Measurements from ENCODE around the gene METTL16.
"Not testable (repeated sequence)": the region's sequence is repeated elsewhere in the genome, so short reads cannot be mapped to it uniquely, and the experiment has no call there.

METTL16 gene

DNA sequence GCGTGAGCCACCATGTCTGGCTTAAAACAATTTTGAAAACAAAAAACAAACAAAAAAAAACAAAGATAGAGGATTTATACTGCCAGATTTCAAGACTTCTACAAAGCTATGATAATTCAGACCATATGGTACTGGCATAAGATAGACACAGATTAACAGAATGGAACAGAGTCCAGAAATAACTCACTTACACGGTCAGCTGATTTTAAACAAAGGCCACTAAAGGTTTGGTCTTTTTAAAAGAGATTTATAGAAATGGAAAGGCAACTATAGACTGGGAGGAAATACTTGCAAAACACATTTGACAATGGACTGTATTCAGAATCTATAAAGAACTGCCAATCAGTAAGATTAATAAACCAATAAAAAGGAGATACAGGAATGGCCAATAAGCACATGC is 62.2 kb downstream of the METTL16 start:
- no peak for ATAC-seq

GRCh38 chr17:2447479-2447878 is 64.2 kb downstream of the METTL16 start:
- ATAC-seq: not testable (repeated sequence)

- ATAC-seq: no peak
These were observed 66.0 kb downstream of the METTL16 start for GRCh38 chr17:2445638-2446037.

DNA sequence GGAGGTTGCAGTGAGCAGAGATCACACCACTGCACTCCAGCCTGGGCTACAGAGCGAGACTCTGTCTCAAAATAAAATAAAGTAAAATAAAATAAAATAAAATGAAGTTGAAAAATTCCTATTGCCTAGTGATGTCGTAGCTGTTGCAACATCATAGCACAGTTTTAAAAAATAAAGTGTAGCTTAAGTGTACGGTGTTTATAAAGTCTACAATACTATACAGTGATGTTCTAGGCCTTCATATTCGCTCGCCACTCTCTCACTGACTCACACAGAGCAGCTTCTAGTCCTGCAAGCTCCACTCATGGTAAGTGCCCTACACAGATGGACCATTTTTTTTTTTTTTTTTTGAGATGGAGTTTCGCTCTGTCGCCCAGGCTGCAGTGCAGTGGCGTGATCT is 67.3 kb downstream of the METTL16 start:
- no peak for ATAC-seq

GRCh38 chr17:2442166-2442565 is 69.5 kb downstream of the METTL16 start:
- no peak for ATAC-seq

DNA sequence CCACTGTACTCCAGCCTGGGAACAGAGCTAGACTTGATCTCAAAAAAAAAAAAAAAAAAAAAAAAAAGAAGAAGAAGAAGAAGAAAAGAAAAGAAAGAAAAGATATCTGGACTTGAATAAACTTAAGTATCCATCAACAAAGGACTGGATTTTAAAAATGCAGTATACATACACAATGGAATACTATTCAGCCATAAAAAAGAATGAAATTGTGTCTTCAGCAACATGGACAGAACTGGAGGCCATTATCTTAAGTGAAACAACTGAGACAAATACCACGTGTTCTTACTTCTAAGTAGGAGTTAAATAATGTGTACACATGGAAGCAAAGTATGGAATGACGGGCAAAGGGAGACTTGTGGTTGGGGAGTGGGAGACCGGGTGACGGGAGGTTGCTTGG is 70.8 kb downstream of the METTL16 start:
- no peak for ATAC-seq

- ATAC-seq: not testable (repeated sequence)
These were observed 71.7 kb downstream of the METTL16 start for GRCh38 chr17:2439997-2440396.

GRCh38 chr17:2438823-2439222 is 72.9 kb downstream of the METTL16 start:
- ATAC-seq: no peak

DNA sequence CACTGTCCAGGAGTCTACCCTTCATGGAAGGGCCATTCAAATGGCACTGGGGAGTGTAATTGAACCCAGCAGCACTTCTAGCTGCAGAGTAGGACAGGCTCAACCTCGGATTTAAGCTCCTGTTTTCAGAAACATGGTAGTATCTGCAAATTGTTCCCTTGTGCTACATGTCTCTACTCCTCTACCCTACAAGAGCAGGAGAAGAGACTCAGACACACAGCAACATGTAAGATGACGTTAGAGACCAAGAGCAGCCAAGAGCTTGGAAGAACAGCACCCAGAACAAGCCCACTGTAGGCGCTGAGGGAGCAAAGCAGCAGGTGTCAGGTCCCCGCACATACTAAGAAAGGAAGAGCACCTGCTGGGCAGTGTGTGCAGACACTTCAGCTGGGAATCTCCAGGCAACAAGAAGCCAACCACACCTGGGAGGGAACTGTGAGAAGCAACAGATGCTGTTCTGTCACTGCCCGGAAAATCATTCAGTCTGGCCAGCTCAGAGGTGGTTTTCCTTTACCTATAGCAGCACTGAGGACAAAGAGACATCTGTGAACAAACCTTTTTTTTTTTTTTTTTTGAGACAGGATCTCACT is 75.3 kb downstream of the METTL16 start:
- no peak for ATAC-seq

- no peak for ATAC-seq
These were observed 75.8 kb downstream of the METTL16 start for GRCh38 chr17:2435862-2436261.

DNA sequence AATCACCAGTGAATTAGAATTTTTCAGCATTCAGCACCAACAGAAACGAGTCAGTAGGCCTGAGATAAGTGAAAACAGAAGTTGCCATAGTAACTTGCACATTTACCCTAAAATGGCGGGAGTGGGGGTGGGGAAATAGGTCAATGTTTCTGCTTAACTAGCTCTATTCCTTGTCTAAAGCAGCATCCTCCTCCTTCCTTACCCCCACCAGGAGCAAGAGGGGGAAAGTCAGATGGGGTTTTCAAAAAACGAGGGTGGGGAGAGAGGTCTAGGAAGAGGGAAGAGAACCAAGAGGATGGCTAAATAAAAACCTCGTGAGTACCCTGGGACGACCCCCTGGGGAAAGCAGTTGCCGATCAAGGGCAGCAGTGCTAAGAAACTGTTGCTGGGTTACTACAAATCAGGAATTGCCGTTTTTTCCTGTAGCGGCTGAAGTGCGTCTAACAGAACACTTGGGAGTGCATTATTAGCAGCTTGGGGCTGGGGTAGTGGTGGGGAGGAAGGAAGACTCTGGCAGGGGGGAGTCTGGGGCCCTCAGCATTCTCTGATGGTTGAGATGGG is 76.4 kb downstream of the METTL16 start:
- no peak for ATAC-seq

- no peak for ATAC-seq
These were observed 78.0 kb downstream of the METTL16 start for GRCh38 chr17:2433696-2434095.

DNA sequence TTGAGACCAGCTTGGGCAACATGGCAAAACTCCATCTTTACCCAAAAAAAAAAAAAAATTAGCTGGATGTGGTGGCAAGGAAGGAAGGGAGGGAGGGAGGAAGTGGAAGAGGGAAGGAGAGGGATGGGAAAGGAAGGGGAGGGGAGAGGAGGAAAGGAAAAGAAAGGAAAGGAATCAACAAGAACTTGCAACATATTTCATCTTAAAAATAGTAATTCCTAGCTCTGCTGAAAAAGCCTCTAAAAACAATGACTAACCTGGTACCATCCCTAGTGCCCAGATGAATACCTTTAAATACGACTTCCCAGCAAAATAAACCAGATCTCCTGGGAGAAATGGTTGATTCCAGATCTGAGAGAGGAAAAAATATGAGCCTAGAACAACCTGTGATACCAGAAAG is 83.8 kb downstream of the METTL16 start:
- no peak for ATAC-seq

- ATAC-seq: no peak
These were observed 84.5 kb downstream of the METTL16 start for GRCh38 chr17:2427215-2427614.

DNA sequence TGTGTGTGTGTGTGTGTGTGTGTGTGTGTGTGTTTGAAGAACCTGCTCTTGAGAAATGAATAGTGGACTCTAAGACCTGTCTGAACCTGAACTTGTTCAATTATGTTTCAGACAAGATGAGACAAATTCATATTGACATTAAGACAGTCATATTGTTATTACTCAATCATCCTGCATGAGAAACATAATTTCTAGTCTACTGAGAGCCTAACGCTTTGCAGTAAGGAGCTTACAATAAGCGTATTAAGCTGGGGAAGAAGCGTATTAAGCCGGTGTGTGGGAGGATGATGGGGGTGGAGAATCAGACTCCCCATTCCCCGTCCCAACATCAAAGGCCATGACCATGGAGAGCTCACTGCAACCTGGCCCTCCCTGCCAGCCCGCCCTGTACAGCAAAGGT is 88.4 kb downstream of the METTL16 start:
- no peak for ATAC-seq

DNA sequence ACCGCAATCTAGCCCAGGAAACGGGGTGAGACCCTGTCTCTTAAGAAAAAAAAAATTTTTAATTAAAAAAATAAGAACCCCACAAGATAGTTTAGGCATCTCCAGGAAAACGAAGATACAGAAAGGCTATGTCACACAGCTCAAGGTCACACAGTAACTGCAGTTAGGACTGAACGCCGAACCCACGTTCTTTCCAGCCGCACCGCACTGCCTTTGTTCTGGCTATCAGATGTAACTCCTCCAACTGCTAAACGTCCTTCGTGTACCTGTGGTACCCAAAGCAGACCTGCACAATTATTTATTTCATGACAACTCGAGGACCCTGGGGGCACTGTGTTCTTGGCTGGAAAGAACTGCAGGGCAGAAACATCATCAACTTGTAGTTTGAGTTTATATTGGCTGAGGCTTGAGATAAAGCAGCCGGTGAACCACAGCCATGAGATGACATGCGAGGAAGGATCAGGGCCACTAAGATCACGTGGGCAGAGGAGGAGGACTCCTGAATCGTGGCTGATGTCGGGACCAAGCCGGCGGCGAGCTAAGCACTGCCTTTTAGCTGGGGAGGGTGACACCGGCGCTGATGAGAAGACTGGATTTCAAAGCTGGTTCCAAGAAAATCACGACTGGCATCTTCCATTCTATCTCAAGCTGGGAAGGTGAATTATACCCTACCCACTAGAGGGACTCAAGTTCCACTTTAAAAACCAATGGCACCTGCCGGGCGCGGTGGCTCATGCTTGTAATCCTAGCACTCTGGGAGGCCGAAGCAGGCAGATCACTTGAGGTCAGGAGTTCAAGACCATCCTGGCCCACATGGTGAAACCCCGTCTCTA is 90.2 kb downstream of the METTL16 start:
- ATAC-seq: no peak

- no peak for ATAC-seq
These were observed 91.5 kb downstream of the METTL16 start for GRCh38 chr17:2420176-2420575.

- ATAC-seq: no peak
These were observed 92.2 kb downstream of the METTL16 start for GRCh38 chr17:2419486-2419885.

- no peak for ATAC-seq
These were observed 93.1 kb downstream of the METTL16 start for GRCh38 chr17:2418572-2418971.

- peak; percentile 64 to 80 for ATAC-seq
These were observed 95.5 kb downstream of the METTL16 start for GRCh38 chr17:2416010-2416734.

DNA sequence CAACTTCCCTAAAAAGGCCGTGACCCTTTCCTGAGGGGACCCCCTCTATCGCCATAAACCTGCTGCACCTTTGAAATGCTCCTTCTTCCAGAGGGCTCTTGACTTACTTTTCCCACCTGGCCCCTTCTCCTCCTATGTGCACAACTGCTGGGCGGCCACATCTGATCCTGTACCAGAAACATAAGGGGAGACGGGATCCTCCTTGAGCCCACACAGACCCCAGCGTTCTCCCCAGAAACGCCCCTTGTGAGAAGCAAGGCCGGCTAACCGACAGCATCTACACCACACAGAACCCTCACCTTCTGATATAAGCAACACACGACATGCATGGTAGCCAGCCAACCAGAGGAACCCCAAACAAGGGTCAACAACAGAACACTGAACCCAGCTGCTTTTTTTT is 96.6 kb downstream of the METTL16 start:
- ATAC-seq: no peak

- ATAC-seq: no peak
These were observed 97.1 kb downstream of the METTL16 start for GRCh38 chr17:2414446-2415064.

- no peak for ATAC-seq
These were observed 99.1 kb downstream of the METTL16 start for GRCh38 chr17:2412561-2413021.

All from activated CD4-positive, CD25-positive, alpha-beta regulatory T cell treated with anti-CD3 and anti-CD28 coated beads, Interleukin-2, amount 50 U/mL, for 24 hours (primary cell).